Astrocyte (in vitro differentiated cells and primary cell): ENCODE results near the gene KCNJ12.
"Not testable (repeated sequence)": the region's sequence is repeated elsewhere in the genome, so short reads cannot be mapped to it uniquely, and the experiment has no call there.

Experiments used
- CTCF ChIP-seq: IDR thresholded peaks from 2 replicates; pipeline ENCODE4 v1.5.1; 2011; ENCODE audit warnings: low read depth, mild to moderate bottlenecking, inconsistent platforms, low read length, moderate library complexity; ENCODE audit not compliant: insufficient read depth
- EZH2 ChIP-seq: IDR thresholded peaks from 2 replicates; pipeline ENCODE4 v1.6.1; 2012; ENCODE audit warnings: mild to moderate bottlenecking, low read length, inconsistent platforms; ENCODE audit not compliant: insufficient read depth

GRCh38 chr17:21407752-21408151, 31.6 kb downstream of the KCNJ12 start:
- not testable (repeated sequence) for TF ChIP-seq CTCF, EZH2
